AG08395 (cell line): ENCODE measurements around the gene RNU1-3.
"Not testable (repeated sequence)": the region's sequence is repeated elsewhere in the genome, so short reads cannot be mapped to it uniquely, and the experiment has no call there.

Source experiments
- DNase-seq: peaks from one replicate; pipeline ENCODE4 v3.0.0; 2012; ENCODE audit warnings: mixed read lengths, low spot score

The RNU1-3 gene

GRCh38 chr1:16693449-16694307, 26.9 kb upstream of the RNU1-3 start:
- not testable (repeated sequence) for DNase-seq

- not testable (repeated sequence) for DNase-seq
These were observed 26.1 kb upstream of the RNU1-3 start for GRCh38 chr1:16692717-16693448.

- not testable (repeated sequence) for DNase-seq
These were observed 25.5 kb upstream of the RNU1-3 start for GRCh38 chr1:16692283-16692682.

GRCh38 chr1:16690971-16691682, 24.4 kb upstream of the RNU1-3 start:
- DNase-seq: not testable (repeated sequence)

- not testable (repeated sequence) for DNase-seq
These were observed 20.5 kb upstream of the RNU1-3 start for GRCh38 chr1:16687132-16687800.

- DNase-seq: not testable (repeated sequence)
These were observed 19.0 kb upstream of the RNU1-3 start for GRCh38 chr1:16685445-16686371.

- not testable (repeated sequence) for DNase-seq
These were observed 18.1 kb upstream of the RNU1-3 start for GRCh38 chr1:16684738-16685337.

GRCh38 chr1:16684152-16684551, 17.4 kb upstream of the RNU1-3 start:
- DNase-seq: not testable (repeated sequence)

GRCh38 chr1:16682803-16683202, 16.1 kb upstream of the RNU1-3 start:
- DNase-seq: not testable (repeated sequence)

GRCh38 chr1:16680366-16680765, 13.6 kb upstream of the RNU1-3 start:
- DNase-seq: not testable (repeated sequence)

GRCh38 chr1:16677552-16678431, 11.0 kb upstream of the RNU1-3 start:
- peak; percentile 35 for DNase-seq

GRCh38 chr1:16676661-16677523, 10.1 kb upstream of the RNU1-3 start:
- DNase-seq: not testable (repeated sequence)

- DNase-seq: not testable (repeated sequence)
These were observed 8.4 kb upstream of the RNU1-3 start for GRCh38 chr1:16675118-16675510.

- not testable (repeated sequence) for DNase-seq
These were observed 7.2 kb upstream of the RNU1-3 start for GRCh38 chr1:16673976-16674375.

GRCh38 chr1:16665836-16666235, 912 bp downstream of the RNU1-3 start:
- not testable (repeated sequence) for DNase-seq

- DNase-seq: not testable (repeated sequence)
These were observed 8.5 kb downstream of the RNU1-3 start for GRCh38 chr1:16658234-16658633.

- DNase-seq: not testable (repeated sequence)
These were observed 9.6 kb downstream of the RNU1-3 start for GRCh38 chr1:16656981-16657683.

GRCh38 chr1:16656574-16656973, 10.2 kb downstream of the RNU1-3 start:
- DNase-seq: not testable (repeated sequence)
